HG03571 (cell line): ENCODE results near the gene DUS2.
"Not testable (repeated sequence)": the region's sequence is repeated elsewhere in the genome, so short reads cannot be mapped to it uniquely, and the experiment has no call there.

Experiments
- ATAC-seq: cut with Tn5 transposase; IDR thresholded peaks from one replicate; pipeline ENCODE4 v1.9.1; 2021; ENCODE audit not compliant: unreplicated experiment

The DUS2 gene

GRCh38 chr16:68089067-68089466 lies 66.0 kb downstream of the DUS2 start:
- ATAC-seq, result no peak

DNA sequence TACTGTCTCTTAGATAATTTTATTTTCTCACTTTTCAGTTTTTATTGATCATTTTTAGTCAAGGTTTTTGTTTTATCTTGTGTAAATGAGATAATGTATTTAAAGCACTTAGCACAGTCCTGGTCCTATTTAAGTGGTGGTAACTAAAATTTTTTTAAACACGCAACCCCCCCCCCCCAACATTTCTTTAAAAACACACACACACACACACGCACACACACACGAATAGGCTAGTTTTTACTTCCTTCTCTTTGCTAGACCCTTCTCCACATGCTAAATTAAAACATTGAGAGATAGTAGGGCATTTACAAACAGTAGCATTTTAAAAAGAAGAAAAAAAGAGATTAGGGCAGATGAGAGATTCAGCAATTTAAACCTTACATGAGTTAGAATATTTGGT lies 67.0 kb downstream of the DUS2 start:
- no peak for ATAC-seq

DNA sequence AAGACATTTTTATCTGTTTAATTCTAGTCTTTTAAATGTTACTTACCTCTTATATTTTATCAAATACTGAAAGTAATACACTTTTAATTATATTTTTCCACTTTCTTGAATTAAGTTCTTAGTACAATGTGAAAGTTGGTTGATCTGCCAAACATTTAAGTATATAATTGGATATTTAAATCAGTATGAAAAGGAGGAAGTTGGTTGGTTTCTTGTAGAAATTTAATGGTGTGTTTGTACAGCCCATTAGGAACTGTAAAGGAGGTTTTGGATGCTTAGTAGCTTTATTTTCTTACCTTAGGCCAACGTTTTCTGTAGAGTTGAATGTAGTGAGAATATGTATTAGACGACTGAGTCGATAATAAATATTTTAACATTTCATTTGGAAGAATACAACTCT lies 67.4 kb downstream of the DUS2 start:
- no peak for ATAC-seq

GRCh38 chr16:68091380-68092261 lies 68.5 kb downstream of the DUS2 start:
- no peak for ATAC-seq

- not testable (repeated sequence) for ATAC-seq
Measured at GRCh38 chr16:68092275-68092674, 69.2 kb downstream of the DUS2 start.

DNA sequence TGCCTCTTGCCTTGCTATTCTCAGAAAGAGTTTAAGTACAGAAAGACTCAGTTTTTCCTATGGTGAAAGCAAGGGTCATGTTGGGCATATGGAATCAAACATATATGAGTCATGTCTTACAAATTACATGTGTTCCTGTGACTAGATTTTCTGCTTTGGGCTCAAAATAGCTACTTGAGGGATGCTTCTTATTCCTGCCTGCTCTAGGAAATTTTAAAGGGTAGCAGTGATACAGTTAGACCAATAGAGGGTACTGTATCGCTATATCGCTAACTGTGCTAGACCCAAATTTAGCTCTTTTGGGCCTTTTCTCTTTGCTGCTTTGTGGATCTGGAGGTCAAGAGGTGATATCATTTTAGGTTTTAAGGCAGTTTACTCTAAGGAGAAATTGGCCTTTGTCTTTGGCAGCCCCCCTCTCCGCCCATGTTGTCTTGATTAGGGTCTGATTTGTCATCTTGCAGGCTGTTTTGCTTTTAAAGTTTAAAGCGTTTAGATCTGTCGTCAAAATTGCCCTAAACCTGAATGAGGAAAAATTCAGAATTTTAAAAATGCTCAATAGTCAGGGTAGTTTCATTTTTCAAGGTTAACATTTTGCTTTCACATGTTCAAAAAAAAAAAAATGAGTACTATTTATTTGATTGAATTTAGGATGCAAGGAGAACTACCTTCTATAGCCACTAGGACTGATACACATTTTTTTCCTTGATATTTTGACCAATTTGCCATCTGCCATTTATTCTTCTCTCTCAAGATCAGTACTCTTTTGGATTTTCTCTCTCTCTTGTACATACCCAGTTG lies 70.9 kb downstream of the DUS2 start:
- no peak for ATAC-seq

GRCh38 chr16:68094614-68094934 lies 71.5 kb downstream of the DUS2 start:
- ATAC-seq, result no peak

GRCh38 chr16:68096491-68096890 lies 73.4 kb downstream of the DUS2 start:
- ATAC-seq, result no peak

- no peak for ATAC-seq
Measured at GRCh38 chr16:68097088-68097487, 74.0 kb downstream of the DUS2 start.

- no peak for ATAC-seq
Measured at GRCh38 chr16:68097895-68098294, 74.8 kb downstream of the DUS2 start.

DNA sequence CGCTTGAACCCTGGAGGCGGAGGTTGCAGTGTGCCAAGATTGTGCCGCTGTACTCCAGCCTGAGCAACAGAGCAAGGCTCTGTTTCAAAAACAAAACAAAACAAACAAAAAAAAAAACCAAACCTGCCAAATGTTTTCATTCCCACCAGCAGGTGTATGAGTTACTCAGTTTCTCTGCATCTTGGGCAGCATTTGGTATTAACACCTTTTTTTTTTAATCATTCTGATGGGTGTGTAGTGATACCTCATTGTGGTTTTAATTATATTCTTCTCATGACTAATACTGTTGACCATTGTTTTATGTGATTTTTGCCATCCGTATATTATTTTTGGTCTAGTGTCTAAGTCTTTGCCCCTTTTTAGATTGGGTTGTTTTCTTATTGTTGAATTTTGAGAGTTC lies 77.4 kb downstream of the DUS2 start:
- no peak for ATAC-seq

- ATAC-seq, result no peak
Measured at GRCh38 chr16:68105611-68106010, 82.5 kb downstream of the DUS2 start.

DNA sequence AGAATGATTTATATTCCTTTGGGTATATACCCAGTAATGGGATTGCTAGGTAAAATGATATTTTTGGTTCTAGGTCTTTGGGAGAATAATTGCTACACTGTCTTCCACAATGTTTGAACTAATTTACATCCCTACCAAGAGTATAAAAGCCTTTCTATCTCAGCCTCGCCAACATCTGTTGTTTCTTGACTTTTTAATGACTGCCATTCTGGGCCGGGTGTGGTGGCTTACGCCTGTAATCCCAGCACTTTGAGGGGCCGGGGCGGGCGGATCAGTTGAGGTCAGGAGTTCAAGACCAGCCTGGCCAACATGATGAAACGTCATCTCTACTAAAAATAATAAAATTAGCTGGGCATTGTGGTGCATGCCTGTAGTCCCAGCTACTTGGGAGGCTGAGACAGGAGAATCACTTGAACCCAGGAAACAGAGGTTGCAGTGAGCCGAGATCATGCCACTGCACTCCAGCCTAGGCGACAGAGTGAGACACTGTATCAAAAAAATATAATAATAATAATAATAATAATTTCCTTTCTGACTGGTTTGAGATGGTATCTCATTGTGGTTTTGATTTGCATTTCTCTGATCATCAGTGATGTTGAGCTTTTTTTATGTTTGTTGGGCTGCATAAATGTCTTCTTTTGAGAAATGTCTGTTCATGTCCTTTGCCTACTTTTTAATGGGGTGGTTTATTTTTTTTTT lies 84.3 kb downstream of the DUS2 start:
- ATAC-seq, result not testable (repeated sequence)

- ATAC-seq, result not testable (repeated sequence)
Measured at GRCh38 chr16:68109156-68109555, 86.1 kb downstream of the DUS2 start.

GRCh38 chr16:68110611-68111010 lies 87.5 kb downstream of the DUS2 start:
- not testable (repeated sequence) for ATAC-seq

DNA sequence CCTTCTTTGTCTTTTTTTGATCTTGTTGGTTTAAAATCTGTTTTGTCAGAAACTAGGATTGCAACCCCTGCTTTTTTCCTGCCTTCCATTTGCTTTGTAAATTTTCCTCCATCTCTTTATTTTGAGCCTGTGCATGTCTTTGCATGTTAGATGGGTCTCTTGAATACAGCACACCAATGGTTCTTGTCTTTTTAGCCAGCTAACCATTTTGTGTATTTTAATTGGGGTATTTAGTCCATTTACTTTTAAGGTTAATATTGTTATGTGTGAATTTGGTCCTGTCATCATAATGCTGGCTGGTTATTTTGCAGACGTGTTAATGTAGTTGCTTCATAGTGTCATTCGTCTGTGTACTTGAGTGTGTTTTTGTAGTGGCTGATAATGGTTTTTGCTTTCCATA lies 88.3 kb downstream of the DUS2 start:
- ATAC-seq, result no peak

DNA sequence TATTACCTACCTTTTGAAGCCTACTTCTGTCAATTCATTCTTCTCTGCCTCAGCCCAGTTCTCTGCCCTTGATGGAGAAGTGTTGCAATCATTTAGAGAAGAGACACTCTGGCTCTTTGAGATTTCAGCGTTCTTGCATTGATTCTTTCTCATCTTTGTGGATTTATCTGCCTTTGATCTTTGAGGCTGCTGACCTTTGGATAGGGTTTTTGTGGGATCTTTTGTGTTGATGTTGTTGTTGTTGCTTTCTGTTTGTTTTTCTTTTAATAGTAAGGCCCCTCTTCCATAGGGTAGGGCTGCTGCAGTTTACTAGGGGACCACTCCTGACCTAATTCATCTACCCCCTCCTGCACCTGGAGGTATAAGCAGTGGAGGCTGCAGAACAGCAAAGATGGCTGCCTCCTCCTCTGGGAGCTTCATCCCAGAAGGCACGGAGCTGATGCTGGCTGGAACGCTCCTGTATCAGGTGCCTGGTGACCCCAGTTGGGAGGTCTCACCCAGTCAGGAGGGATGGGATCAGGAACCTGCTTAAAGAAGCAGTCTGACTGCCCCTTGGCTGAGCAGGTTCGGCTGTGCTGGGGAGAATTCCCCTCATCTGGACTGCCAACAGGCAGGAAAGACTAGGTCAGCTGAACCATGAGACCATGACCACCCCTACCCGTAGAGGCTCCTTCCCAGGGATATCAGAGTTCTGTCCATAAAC lies 90.1 kb downstream of the DUS2 start:
- ATAC-seq, result no peak

DNA sequence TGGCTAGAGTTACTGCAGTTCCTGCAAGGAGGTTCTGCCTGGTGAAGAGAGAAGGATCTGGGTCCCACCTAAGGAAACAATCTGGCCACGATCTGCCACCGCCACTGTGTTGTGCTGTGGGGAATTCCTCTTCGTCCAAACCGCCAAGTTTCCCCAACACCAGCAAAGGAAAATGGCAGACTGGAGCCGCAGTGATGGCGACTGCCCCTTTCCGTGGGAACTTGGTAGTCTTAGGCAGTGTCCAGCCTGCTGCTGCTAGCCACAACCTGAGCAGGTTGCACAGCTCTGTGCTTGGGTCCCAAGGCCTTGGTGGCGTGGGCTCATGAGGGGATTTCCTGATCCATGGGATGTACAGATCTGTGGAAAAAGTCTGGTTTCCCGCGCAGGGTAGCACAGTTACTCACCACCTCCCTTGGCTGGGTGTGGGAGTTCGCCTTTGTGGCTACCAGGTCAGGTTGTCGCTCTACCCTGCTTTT lies 90.7 kb downstream of the DUS2 start:
- no peak for ATAC-seq

DNA sequence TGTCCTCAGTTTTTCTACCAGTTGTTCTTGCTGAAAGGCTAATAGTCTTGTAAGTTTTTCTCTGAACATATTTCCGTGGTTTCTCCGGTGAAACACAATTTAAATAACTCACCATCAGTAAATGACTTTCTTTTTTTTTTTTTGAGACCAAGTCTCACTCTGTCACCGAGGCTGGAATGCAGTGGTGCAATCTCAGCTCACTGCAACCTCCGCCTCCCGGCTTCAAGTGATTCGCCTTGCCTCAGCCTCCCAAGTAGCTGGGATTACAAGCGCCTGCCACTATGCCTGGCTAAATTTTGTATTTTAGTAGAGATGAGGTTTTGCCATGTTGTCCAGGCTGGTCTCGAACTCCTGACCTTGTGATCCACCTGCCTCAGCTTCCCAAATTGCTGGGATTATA lies 91.9 kb downstream of the DUS2 start:
- not testable (repeated sequence) for ATAC-seq

DNA sequence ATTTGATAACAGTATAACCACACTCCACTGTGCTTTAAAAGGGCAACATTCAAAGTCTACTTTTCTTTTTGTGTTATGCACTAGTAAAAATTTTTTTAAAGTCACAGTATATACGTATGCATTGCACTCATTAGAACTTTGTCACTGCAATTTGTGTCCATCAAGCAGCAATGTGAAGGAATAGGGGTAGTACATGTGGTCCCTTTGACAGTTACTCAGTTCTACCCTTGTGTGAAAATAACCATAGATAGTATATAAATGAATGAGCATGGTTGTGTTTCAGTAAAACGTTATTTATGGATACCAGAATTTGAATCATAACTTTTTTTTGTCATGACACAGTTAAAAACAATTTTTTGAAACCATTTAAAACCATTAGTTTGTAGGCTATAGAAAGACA lies 92.8 kb downstream of the DUS2 start:
- ATAC-seq, result no peak
